K562 (cell line): ENCODE data around the gene F11R. TPM values are rescaled to one million over a fixed set of nuclear protein-coding genes. Genes with fewer than 3 reads are reported as not detected.
A peak's percentile ranks its signal among the peaks of the same experiment; 100 is the strongest.

Experiments
- GMEB1 ChIP-seq: fragments of 250-450 bp; sonication (Bioruptor Pico); IDR thresholded peaks from 2 replicates; pipeline ENCODE4 v1.4.0; 2020; ENCODE audit warnings: mild to moderate bottlenecking
- JUN ChIP-seq, 2 experiments: sonication (generic) in 1 of 2; formaldehyde crosslinking in 1 of 2; IDR thresholded peaks; 2 replicates each; pipeline versions ENCODE4 v1.6.1 to v1.8.0; 2012 to 2022; ENCODE audit warnings: borderline replicate concordance in 2 of 2, mild to moderate bottlenecking in 2 of 2, improper control_type of control experiment in 1 of 2, low read depth in 1 of 2, low read length in 1 of 2, missing genetic modification reagents in 1 of 2
- JUND ChIP-seq, 2 experiments: IDR thresholded peaks; 2 replicates in 1 of 2; 3 replicates in 1 of 2; pipeline ENCODE4 v1.6.1; 2011; ENCODE audit warnings: borderline replicate concordance in 2 of 2, low read depth in 2 of 2, low read length in 2 of 2, improper control_type of control experiment in 1 of 2, missing biosample characterization in 1 of 2, missing genetic modification characterization in 1 of 2, missing genetic modification reagents in 1 of 2
- KDM4B ChIP-seq, 2 experiments: fragments of 450-650 bp in 1 of 2; sonication (generic) in 1 of 2; IDR thresholded peaks; 2 replicates each; pipeline ENCODE4 v1.6.1; 2016 to 2017; ENCODE audit warnings: borderline replicate concordance in 2 of 2, antibody characterized with exemption in 1 of 2, low read depth in 1 of 2, mild to moderate bottlenecking in 1 of 2
- NR0B1 ChIP-seq: fragments of 450-650 bp; IDR thresholded peaks from one replicate; pipeline ENCODE4 v1.6.1; 2018; ENCODE audit warnings: mild to moderate bottlenecking, moderate library complexity; ENCODE audit not compliant: partially characterized antibody
- PML ChIP-seq: IDR thresholded peaks from 2 replicates; pipeline ENCODE4 v1.6.1; 2012; ENCODE audit warnings: low read length, inconsistent platforms
- PREB ChIP-seq: sonication (generic); formaldehyde crosslinking; IDR thresholded peaks from 2 replicates; pipeline ENCODE4 v1.8.1; 2023; ENCODE audit warnings: mild to moderate bottlenecking, missing genetic modification reagents
- PRMT5 ChIP-seq: sonication (generic); formaldehyde crosslinking; IDR thresholded peaks from 2 replicates; pipeline ENCODE4 v1.5.0; 2020; ENCODE audit warnings: missing genetic modification reagents
- SNAPC5 ChIP-seq: fragments of 250-450 bp; sonication (Bioruptor Pico); IDR thresholded peaks from 2 replicates; pipeline ENCODE4 v1.8.0; 2021; ENCODE audit warnings: moderate library complexity, mild to moderate bottlenecking, inconsistent platforms
- ZNF518B ChIP-seq: fragments of 250-450 bp; sonication (Bioruptor Pico); IDR thresholded peaks from 2 replicates; pipeline ENCODE4 v1.5.0; 2021; ENCODE audit warnings: mild to moderate bottlenecking, moderate library complexity
- ZNF592 ChIP-seq: fragments of 450-650 bp; IDR thresholded peaks from 2 replicates; pipeline ENCODE4 v1.6.1; 2017; ENCODE audit warnings: antibody characterized with exemption, mild to moderate bottlenecking
- polyA plus RNA-seq, 8 experiments: library from polyadenylated mRNA; depleted of rRNA in 4 of 8; stranded (reverse) in 5 of 8; unstranded in 3 of 8; fragments of >200 nt; fragmentation: Nextera tagmentation in 2 of 8; fragmentation: Illumina TruSeq in 1 of 8; extraction: Ambion mirVana in 2 of 8; extraction: Trizol in 1 of 8; gene quantifications; 2 replicates each; pipeline versions ENCODE4 v1.2.1 to v1.2.3, GENCODE V29; 2011 to 2014; ENCODE audit warnings: inconsistent platforms in 1 of 8, missing spikeins in 1 of 8
- total RNA-seq, 7 experiments: library from RNA; depleted of rRNA in 6 of 7; stranded (reverse); fragments of >200 nt in 6 of 7; fragmentation: Illumina TruSeq in 2 of 7; extraction: Trizol in 2 of 7; gene quantifications; 2 replicates each; pipeline versions ENCODE4 v1.2.1 to v1.2.3, GENCODE V29; 2011 to 2021; ENCODE audit warnings: low replicate concordance in 1 of 7

F11R gene
- total and polyA plus RNA-seq, 9 of the 15 experiments (the other 6 are each of a cell fraction or from before 2014, with no cell fraction given): 27.4 to 187 (median 52.5) TPM

- TF ChIP-seq GMEB1 (CRISPR knock-in tag): no peak
- 0 out of 2 replicates have a peak, but pooled peaks have one; percentile 20 for TF ChIP-seq ZNF592
- no peak for TF ChIP-seq ZNF518B
- peak; percentile 39; the same call in 1 of the 2 replicates for TF ChIP-seq PML
- TF ChIP-seq SNAPC5: no peak
- no peak for TF ChIP-seq JUN (IDR thresholded peaks at IDR 0.05; ENCODE audit: borderline replicate concordance, low read depth, low read length)
- TF ChIP-seq JUN (CRISPR knock-in tag; IDR thresholded peaks at IDR 0.05; ENCODE audit: borderline replicate concordance): no peak
- no peak for TF ChIP-seq NR0B1
- no peak for TF ChIP-seq KDM4B (IDR thresholded peaks at IDR 0.05; ENCODE audit: borderline replicate concordance in 2 of 2, low read depth in 1 of 2)
- peak; percentile 7; the same call in 1 of the 2 replicates for TF ChIP-seq JUND (IDR thresholded peaks at IDR 0.05; ENCODE audit: borderline replicate concordance, low read depth, low read length)
- TF ChIP-seq JUND (tag; IDR thresholded peaks at IDR 0.05; ENCODE audit: borderline replicate concordance, low read depth, low read length): no peak
- TF ChIP-seq PREB (CRISPR knock-in tag): 0 out of 2 replicates have a peak, but pooled peaks have one; percentile 83
- TF ChIP-seq PRMT5 (CRISPR knock-in tag): peak; percentile 38; the same call in 1 of the 2 replicates
These were observed 24.2 kb upstream of the F11R start (continued) for GRCh38 chr1:161044908-161045735.
